H9 (cell line): ENCODE results near the gene SLC15A3. TPM values are rescaled to one million over a fixed set of nuclear protein-coding genes. Genes with fewer than 3 reads are reported as not detected.

Source experiments
- DNase-seq: peaks from one replicate; pipeline ENCODE4 v3.0.0-alpha.2; 2017
- H2AFZ ChIP-seq: one replicate; pipeline ENCODE4 v1.6.1; 2013; ENCODE audit warnings: mild to moderate bottlenecking, low read length, control low read depth, moderate library complexity
- H2AK5ac ChIP-seq: 2 replicates; pipeline ENCODE4 v1.6.1; 2013; ENCODE audit warnings: low read length, control low read depth, mixed read lengths; ENCODE audit not compliant: insufficient read length
- H2BK120ac ChIP-seq: one replicate; pipeline ENCODE4 v1.6.1; 2013; ENCODE audit warnings: low read depth, mild to moderate bottlenecking, low read length, control low read depth, inconsistent platforms; ENCODE audit not compliant: poor library complexity, severe bottlenecking
- H2BK12ac ChIP-seq: 2 replicates; pipeline ENCODE4 v1.6.1; 2013; ENCODE audit warnings: low read length, control low read depth, mixed read lengths, low read depth; ENCODE audit not compliant: insufficient read length
- H2BK15ac ChIP-seq: 2 replicates; pipeline ENCODE4 v1.6.1; 2013; ENCODE audit warnings: low read depth, low read length, control low read depth
- H2BK20ac ChIP-seq: one replicate; pipeline ENCODE4 v1.6.1; 2013; ENCODE audit warnings: low read depth, mild to moderate bottlenecking, low read length, control low read depth, inconsistent platforms; ENCODE audit not compliant: poor library complexity, severe bottlenecking
- H2BK5ac ChIP-seq: 2 replicates; pipeline ENCODE4 v1.6.1; 2013; ENCODE audit warnings: low read length, control low read depth, mixed read lengths; ENCODE audit not compliant: insufficient read length
- H3K14ac ChIP-seq: 2 replicates; pipeline ENCODE4 v1.6.1; 2013; ENCODE audit warnings: low read length, control low read depth; ENCODE audit not compliant: insufficient read depth
- H3K18ac ChIP-seq: 2 replicates; pipeline ENCODE4 v1.6.1; 2013; ENCODE audit warnings: low read depth, mild to moderate bottlenecking, mixed read lengths, low read length, control low read depth; ENCODE audit not compliant: insufficient read length
- H3K23ac ChIP-seq: 2 replicates; pipeline ENCODE4 v1.6.1; 2013; ENCODE audit warnings: low read length, control low read depth, mixed read lengths, low read depth; ENCODE audit not compliant: insufficient read length
- H3K23me2 ChIP-seq: 2 replicates; pipeline ENCODE4 v1.6.1; 2013; ENCODE audit warnings: low read depth, mild to moderate bottlenecking, mixed read lengths, low read length, control low read depth; ENCODE audit not compliant: insufficient read length, poor library complexity, severe bottlenecking
- H3K27ac ChIP-seq: 2 replicates; pipeline ENCODE4 v1.5.1; 2013; ENCODE audit warnings: low read length, control low read depth, mixed read lengths, low read depth; ENCODE audit not compliant: insufficient read length
- H3K27me3 ChIP-seq: 2 replicates; pipeline ENCODE4 v1.6.1; 2013; ENCODE audit warnings: low read length, control low read depth, inconsistent platforms; ENCODE audit not compliant: insufficient read depth
- H3K4ac ChIP-seq: 2 replicates; pipeline ENCODE4 v1.6.1; 2013; ENCODE audit warnings: low read depth, mild to moderate bottlenecking, control low read depth, inconsistent platforms, low read length, moderate library complexity
- H3K4me1 ChIP-seq: 2 replicates; pipeline ENCODE4 v1.6.1; 2013; ENCODE audit warnings: low read length, control low read depth, inconsistent platforms; ENCODE audit not compliant: insufficient read depth
- H3K4me2 ChIP-seq: 2 replicates; pipeline ENCODE4 v1.6.1; 2013; ENCODE audit warnings: low read length, control low read depth, mixed read lengths; ENCODE audit not compliant: insufficient read length, insufficient read depth
- H3K56ac ChIP-seq: 2 replicates; pipeline ENCODE4 v1.6.1; 2013; ENCODE audit warnings: low read depth, mild to moderate bottlenecking, mixed read lengths, low read length, control low read depth; ENCODE audit not compliant: insufficient read length
- H3K79me1 ChIP-seq: 2 replicates; pipeline ENCODE4 v1.6.1; 2013; ENCODE audit warnings: low read depth, mild to moderate bottlenecking, moderate library complexity, low read length, control low read depth, inconsistent platforms; ENCODE audit not compliant: insufficient read depth, poor library complexity, severe bottlenecking
- H3K79me2 ChIP-seq: 2 replicates; pipeline ENCODE4 v1.6.1; 2013; ENCODE audit warnings: low read length, control low read depth, inconsistent platforms; ENCODE audit not compliant: insufficient read depth
- H3K9ac ChIP-seq: 2 replicates; pipeline ENCODE4 v1.6.1; 2013; ENCODE audit warnings: low read length, control low read depth, mixed read lengths; ENCODE audit not compliant: insufficient read length; ENCODE audit errors: extremely low read depth
- H3K9me3 ChIP-seq: one replicate; pipeline ENCODE4 v1.6.1; 2013; ENCODE audit warnings: low read depth, low read length, inconsistent platforms; ENCODE audit not compliant: control insufficient read depth
- H3T11ph ChIP-seq: one replicate; pipeline ENCODE4 v1.6.1; 2013; ENCODE audit warnings: mild to moderate bottlenecking, low read length, control low read depth, inconsistent platforms
- H4K20me1 ChIP-seq: one replicate; pipeline ENCODE4 v1.6.1; 2013; ENCODE audit not compliant: control insufficient read depth, insufficient read length, insufficient read depth
- H4K5ac ChIP-seq: 2 replicates; pipeline ENCODE4 v1.6.1; 2013; ENCODE audit warnings: low read depth, mild to moderate bottlenecking, mixed read lengths, low read length, control low read depth; ENCODE audit not compliant: insufficient read length
- H4K8ac ChIP-seq: replicated peaks from 2 replicates; pipeline ENCODE4 v1.6.1; 2013; ENCODE audit warnings: low read length, control low read depth, mixed read lengths, low read depth; ENCODE audit not compliant: insufficient read length
- H4K91ac ChIP-seq: 2 replicates; pipeline ENCODE4 v1.6.1; 2013; ENCODE audit warnings: low read depth, mild to moderate bottlenecking, moderate library complexity, mixed read lengths, low read length, control low read depth; ENCODE audit not compliant: insufficient read length
- H3K27ac Mint-ChIP-seq, 3 experiments: 2 replicates in 2 of 3; 3 replicates in 1 of 3; pipeline ENCODE4 v1.8.0; 2020 to 2021; ENCODE audit warnings: mixed read lengths in 3 of 3, mild to moderate bottlenecking in 1 of 3, moderate library complexity in 1 of 3
- H3K27me3 Mint-ChIP-seq: 2 replicates; pipeline ENCODE4 v1.8.0; 2021; ENCODE audit warnings: low read depth, mild to moderate bottlenecking, moderate library complexity, mixed read lengths
- H3K36me3 Mint-ChIP-seq, 3 experiments: 2 replicates in 2 of 3; 3 replicates in 1 of 3; pipeline ENCODE4 v1.8.0; 2020 to 2021; ENCODE audit warnings: low read depth in 3 of 3, mixed read lengths in 3 of 3; ENCODE audit not compliant: insufficient read depth in 1 of 3
- H3K4me1 Mint-ChIP-seq, 2 experiments: 2 replicates each; pipeline ENCODE4 v1.8.0; 2020; ENCODE audit warnings: mixed read lengths in 2 of 2
- H3K4me3 Mint-ChIP-seq, 2 experiments: 2 replicates in 1 of 2; 3 replicates in 1 of 2; pipeline ENCODE4 v1.8.0; 2020 to 2021; ENCODE audit warnings: mild to moderate bottlenecking in 2 of 2, mixed read lengths in 2 of 2, moderate library complexity in 1 of 2
- H3K9me3 Mint-ChIP-seq, 2 experiments: 2 replicates in 1 of 2; 3 replicates in 1 of 2; pipeline ENCODE4 v1.8.0; 2020; ENCODE audit warnings: mild to moderate bottlenecking in 2 of 2, mixed read lengths in 2 of 2, moderate library complexity in 1 of 2
- WGBS: extraction: QIAGEN DNeasy Blood & Tissue Kit; methylation state at CpG from one replicate; pipeline ENCODE4 v1.1.7; 2013; ENCODE audit warnings: missing lambda C conversion rate, low lambda C conversion rate, mixed read lengths; ENCODE audit not compliant: insufficient read length; ENCODE audit errors: extremely low coverage; 5-methylcytosine and 5-hydroxymethylcytosine counted together
- total RNA-seq: library from RNA; stranded (reverse); gene quantifications from 2 replicates; pipeline ENCODE4 v1.2.1, GENCODE V29; 2021
- TF ChIP-seq, protein P1 (sequence below): fragments of 200-600 bp; sonication (generic); conservative IDR thresholded peaks from 3 replicates; pipeline ENCODE4 v1.8.0; 2021; ENCODE audit warnings: antibody characterized with exemption, mild to moderate bottlenecking

SLC15A3 gene
- total RNA-seq, 1 experiment from 2014 or later: 7.0 TPM

DNA sequence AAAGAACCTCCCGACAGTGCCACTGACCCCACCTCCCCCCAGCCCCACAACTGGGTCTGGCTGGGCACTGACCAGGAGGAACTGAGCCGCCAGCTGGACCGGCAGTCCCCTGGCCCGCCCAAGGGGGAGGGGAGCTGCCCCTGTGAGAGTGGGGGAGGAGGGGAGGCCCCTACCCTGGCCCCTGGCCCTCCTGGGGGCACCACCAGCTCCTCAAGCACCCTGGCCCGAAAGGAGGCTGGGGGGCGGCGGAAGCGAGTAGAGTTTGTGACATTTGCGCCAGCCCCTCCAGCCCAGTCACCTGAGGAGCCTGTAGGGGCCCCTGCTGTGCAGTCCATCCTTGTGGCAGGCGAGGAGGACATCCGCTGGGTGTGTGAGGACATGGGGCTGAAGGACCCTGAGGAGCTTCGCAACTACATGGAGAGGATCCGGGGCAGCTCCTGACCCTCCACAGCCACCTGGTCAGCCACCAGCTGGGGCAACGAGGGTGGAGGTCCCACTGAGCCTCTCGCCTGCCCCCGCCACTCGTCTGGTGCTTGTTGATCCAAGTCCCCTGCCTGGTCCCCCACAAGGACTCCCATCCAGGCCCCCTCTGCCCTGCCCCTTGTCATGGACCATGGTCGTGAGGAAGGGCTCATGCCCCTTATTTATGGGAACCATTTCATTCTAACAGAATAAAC is 15.4 kb downstream of the SLC15A3 start:
- Histone ChIP-seq H4K8ac (no peak overlapping the region), H2BK12ac (no peak overlapping the region), H3K9me3 (no peaks in the 10 kb centered on the region), H3K14ac (no peak overlapping the region), H2BK120ac (no peak overlapping the region), H3K18ac (no peak overlapping the region), H4K5ac (no peak overlapping the region), H2AFZ (no peak overlapping the region), H3K4me1 (no peaks in the 10 kb centered on the region), H2BK20ac (no peak overlapping the region), H2BK15ac (no peak overlapping the region), H3K56ac (no peak overlapping the region), H3T11ph (no peak overlapping the region), H3K4me2 (no peak overlapping the region), H3K4ac (no peak overlapping the region), H3K9ac (no peak overlapping the region), H4K91ac (no peak overlapping the region), H2BK5ac (no peak overlapping the region), H2AK5ac (no peak overlapping the region), H3K23me2 (no peaks in the 10 kb centered on the region), H4K20me1 (no peaks in the 10 kb centered on the region), H3K79me1 (no peaks in the 10 kb centered on the region), H3K23ac (no peak overlapping the region), H3K79me2 (no peaks in the 10 kb centered on the region), H3K27me3 (no peaks in the 10 kb centered on the region), H3K27ac (no peak overlapping the region)
- peaks cover 4 to 31% (median 26%) of the 10 kb centered on the region in 3 experiments; a peak in 6 of 7 replicates for H3K36me3 Mint-ChIP-seq
- DNase-seq: no peak
- no peaks in the 10 kb centered on the region for H3K9me3 Mint-ChIP-seq
- TF ChIP-seq, protein P1, sequence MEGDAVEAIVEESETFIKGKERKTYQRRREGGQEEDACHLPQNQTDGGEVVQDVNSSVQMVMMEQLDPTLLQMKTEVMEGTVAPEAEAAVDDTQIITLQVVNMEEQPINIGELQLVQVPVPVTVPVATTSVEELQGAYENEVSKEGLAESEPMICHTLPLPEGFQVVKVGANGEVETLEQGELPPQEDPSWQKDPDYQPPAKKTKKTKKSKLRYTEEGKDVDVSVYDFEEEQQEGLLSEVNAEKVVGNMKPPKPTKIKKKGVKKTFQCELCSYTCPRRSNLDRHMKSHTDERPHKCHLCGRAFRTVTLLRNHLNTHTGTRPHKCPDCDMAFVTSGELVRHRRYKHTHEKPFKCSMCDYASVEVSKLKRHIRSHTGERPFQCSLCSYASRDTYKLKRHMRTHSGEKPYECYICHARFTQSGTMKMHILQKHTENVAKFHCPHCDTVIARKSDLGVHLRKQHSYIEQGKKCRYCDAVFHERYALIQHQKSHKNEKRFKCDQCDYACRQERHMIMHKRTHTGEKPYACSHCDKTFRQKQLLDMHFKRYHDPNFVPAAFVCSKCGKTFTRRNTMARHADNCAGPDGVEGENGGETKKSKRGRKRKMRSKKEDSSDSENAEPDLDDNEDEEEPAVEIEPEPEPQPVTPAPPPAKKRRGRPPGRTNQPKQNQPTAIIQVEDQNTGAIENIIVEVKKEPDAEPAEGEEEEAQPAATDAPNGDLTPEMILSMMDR: no peak
- peak overlapping the region in 1 of 3 experiments; percentile 18; a peak in 3 of 7 replicates for H3K27ac Mint-ChIP-seq
- WGBS: no CpG with 5 or more reads among the region's 18 CpGs
- H3K27me3 Mint-ChIP-seq: peaks cover 2% of the 10 kb centered on the region
- H3K4me1 Mint-ChIP-seq: peaks cover 13 to 19% of the 10 kb centered on the region in 2 experiments
- H3K4me3 Mint-ChIP-seq: no peak overlapping the region
